GM18951 (cell line): ENCODE data around the gene GATA3.

Experiments
- POLR2A ChIP-seq: IDR thresholded peaks from 4 replicates; pipeline ENCODE4 v1.6.1; 2011; ENCODE audit warnings: mild to moderate bottlenecking; ENCODE audit not compliant: insufficient read length, insufficient read depth; ENCODE audit errors: extremely low read depth
- in situ Hi-C: fragments of 300-500 bp; cut with MboI; formaldehyde crosslinking; loops from one replicate; pipeline ENCODE4 v1.12.0; 2022; ENCODE audit warnings: low sequenced_read_pairs, mixed read lengths, inconsistent platforms; ENCODE audit not compliant: unreplicated experiment

GATA3 gene

GRCh38 chr10:8033812-8034465 is 20.5 kb upstream of the GATA3 start:
- TF ChIP-seq POLR2A = no peak
- in situ Hi-C loops = loop anchor here (25.0 kb wide), 2 partner anchors 1178 to 1278 kb away; no protein-coding TSS in a partner anchor

GRCh38 chr10:8034466-8035005 is 20.0 kb upstream of the GATA3 start:
- TF ChIP-seq POLR2A = no peak
- in situ Hi-C loops = loop anchor here (25.0 kb wide), 2 partner anchors 1178 to 1278 kb away; no protein-coding TSS in a partner anchor

- TF ChIP-seq POLR2A = no peak
- in situ Hi-C loops = loop anchor here (25.0 kb wide), 2 partner anchors 1177 to 1277 kb away; no protein-coding TSS in a partner anchor
These were observed 19.4 kb upstream of the GATA3 start for GRCh38 chr10:8035006-8035640.

- in situ Hi-C loops = loop anchor here (25.0 kb wide), 2 partner anchors 1176 to 1276 kb away; no protein-coding TSS in a partner anchor
- no peak for TF ChIP-seq POLR2A
These were observed 18.6 kb upstream of the GATA3 start for GRCh38 chr10:8035641-8036470.

GRCh38 chr10:8036506-8037198 is 17.8 kb upstream of the GATA3 start:
- in situ Hi-C loops = loop anchor here (25.0 kb wide), 2 partner anchors 1176 to 1276 kb away; no protein-coding TSS in a partner anchor
- no peak for TF ChIP-seq POLR2A

- in situ Hi-C loops = loop anchor here (25.0 kb wide), 2 partner anchors 1175 to 1275 kb away; no protein-coding TSS in a partner anchor
- TF ChIP-seq POLR2A = no peak
These were observed 17.2 kb upstream of the GATA3 start for GRCh38 chr10:8037199-8037801.

- no peak for TF ChIP-seq POLR2A
- in situ Hi-C loops = loop anchor here (25.0 kb wide), 2 partner anchors 1174 to 1274 kb away; no protein-coding TSS in a partner anchor
These were observed 16.3 kb upstream of the GATA3 start for GRCh38 chr10:8037941-8038894.

- in situ Hi-C loops = loop anchor here (25.0 kb wide), 2 partner anchors 1173 to 1273 kb away; no protein-coding TSS in a partner anchor
- no peak for TF ChIP-seq POLR2A
These were observed 15.1 kb upstream of the GATA3 start for GRCh38 chr10:8039321-8039881.

GRCh38 chr10:8040651-8041050 is 13.8 kb upstream of the GATA3 start:
- no peak for TF ChIP-seq POLR2A

GRCh38 chr10:8041284-8041991 is 13.1 kb upstream of the GATA3 start:
- no peak for TF ChIP-seq POLR2A
- in situ Hi-C loops = loop anchor here (25.0 kb wide), 2 partner anchors 1171 to 1271 kb away; no protein-coding TSS in a partner anchor

More at GRCh38 chr10:8040651-8041050, 13.8 kb upstream of the GATA3 start:
- in situ Hi-C loops = loop anchor here (25.0 kb wide), 2 partner anchors 1172 to 1272 kb away; no protein-coding TSS in a partner anchor
